GM19468 (cell line): ENCODE data around the gene KCNJ18.
"Not testable (repeated sequence)": the region's sequence is repeated elsewhere in the genome, so short reads cannot be mapped to it uniquely, and the experiment has no call there.

Experiments
- ATAC-seq: cut with Tn5 transposase; IDR thresholded peaks from one replicate; pipeline ENCODE4 v1.9.1; 2021; ENCODE audit warnings: mild to moderate bottlenecking, moderate library complexity, moderate number of reproducible peaks; ENCODE audit not compliant: unreplicated experiment; ENCODE audit errors: extremely low read depth

Gene KCNJ18

GRCh38 chr17:21670361-21671155 is 21.8 kb upstream of the KCNJ18 start:
- not testable (repeated sequence) for ATAC-seq

- not testable (repeated sequence) for ATAC-seq
These were observed 20.9 kb upstream of the KCNJ18 start for GRCh38 chr17:21671437-21671836.

- not testable (repeated sequence) for ATAC-seq
These were observed 20.5 kb upstream of the KCNJ18 start for GRCh38 chr17:21671871-21672270.

DNA sequence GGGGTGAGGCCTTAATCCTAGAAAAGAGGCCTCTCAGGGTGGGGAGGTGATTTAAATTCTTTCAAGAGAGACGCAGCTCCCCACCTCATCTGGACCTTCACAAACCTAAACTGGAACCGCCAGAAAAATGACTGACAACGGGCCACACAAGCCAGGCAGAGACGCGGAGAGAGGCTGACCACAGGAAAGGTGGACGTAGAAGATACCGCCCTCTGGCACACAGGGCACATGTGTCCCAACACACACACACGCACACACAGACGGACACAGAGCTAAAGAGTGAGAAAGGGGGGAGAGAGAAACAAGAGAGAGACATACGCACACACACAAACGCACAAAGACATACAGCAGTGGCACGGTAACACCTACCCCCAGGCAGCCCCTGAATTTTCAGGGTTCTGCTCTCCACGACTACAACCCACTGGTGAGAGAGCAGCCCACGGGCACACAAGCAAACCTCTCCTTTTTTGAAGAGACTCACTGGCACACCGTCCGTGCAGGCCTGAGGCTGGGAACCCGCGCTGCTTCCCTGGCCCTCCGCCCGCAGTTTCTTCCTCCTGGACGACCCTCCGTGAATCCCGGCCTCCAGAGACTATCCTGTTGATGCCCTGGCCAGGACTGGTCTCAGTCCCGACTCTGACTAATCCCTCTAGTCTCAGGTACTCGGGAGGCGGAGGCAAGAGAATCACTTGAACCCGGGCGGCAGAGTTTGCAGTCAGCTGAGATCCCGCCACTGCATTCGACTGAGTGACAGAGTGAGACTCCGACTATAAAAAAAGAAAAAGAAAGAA is 18.7 kb upstream of the KCNJ18 start:
- not testable (repeated sequence) for ATAC-seq

GRCh38 chr17:21674242-21674731 is 18.0 kb upstream of the KCNJ18 start:
- ATAC-seq = no peak

- ATAC-seq = not testable (repeated sequence)
These were observed 17.2 kb upstream of the KCNJ18 start for GRCh38 chr17:21674891-21675738.

- not testable (repeated sequence) for ATAC-seq
These were observed 16.6 kb upstream of the KCNJ18 start for GRCh38 chr17:21675739-21676130.

DNA sequence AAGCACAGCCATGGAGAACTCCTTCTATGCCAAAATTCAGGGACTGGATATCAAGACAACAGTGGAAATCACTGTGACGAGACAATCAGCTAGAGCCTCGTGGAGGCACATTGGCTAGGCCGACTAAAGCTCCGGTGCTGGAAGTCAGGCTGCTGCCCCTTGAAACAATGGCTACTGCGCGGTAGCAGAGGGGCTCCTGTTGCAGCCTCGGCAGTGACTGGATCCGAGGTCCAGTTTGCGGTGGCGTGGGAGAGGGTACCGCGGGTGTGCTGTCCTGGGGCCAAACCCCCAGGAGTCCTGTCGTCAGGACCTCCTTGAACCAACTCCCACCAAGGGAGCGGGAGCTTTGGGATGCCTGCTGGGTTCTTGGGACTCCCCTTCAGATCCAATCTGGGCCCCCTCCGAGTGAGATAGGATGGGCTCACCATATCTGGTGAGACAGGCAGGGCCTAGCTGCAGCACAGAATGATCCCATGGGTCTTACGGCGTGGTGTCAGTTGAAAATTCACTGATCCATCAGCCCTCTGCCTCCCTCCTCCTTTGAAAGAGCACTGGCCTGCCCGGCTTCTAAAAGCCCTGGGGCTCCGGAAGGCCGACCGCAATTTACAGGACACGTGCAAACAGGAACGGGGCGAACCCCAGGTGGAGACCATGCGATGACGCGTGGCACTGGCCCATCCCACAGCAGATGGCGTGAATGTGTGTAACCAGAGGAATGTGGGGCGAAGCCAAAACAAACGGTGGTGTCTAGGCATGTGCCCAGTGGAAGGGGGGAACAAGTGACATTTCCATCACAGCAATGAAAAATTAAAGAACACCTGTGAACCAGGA is 15.8 kb upstream of the KCNJ18 start:
- no peak for ATAC-seq

GRCh38 chr17:21677126-21677910 is 15.0 kb upstream of the KCNJ18 start:
- no peak for ATAC-seq

DNA sequence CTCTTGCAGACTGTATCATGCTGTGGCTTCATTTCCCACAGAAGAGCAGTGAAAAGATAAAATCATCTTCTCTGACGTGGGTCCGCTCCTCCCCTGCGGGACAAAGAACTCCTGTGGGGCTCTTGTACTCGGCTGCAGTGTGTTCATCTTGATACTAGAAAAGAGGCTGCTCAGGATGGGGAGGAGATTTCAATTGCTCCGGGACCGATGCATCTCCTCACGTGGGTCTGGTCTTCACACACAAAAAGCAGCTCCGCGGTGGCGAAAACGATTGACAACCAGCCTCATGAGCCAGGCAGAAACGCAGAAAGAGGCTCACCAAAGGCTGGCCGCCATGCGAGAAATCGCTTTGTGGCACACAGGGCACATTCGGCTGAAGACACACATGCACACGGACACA is 14.4 kb upstream of the KCNJ18 start:
- ATAC-seq = no peak

- no peak for ATAC-seq
These were observed 13.8 kb upstream of the KCNJ18 start for GRCh38 chr17:21678393-21679081.

- no peak for ATAC-seq
These were observed 12.8 kb upstream of the KCNJ18 start for GRCh38 chr17:21679256-21680146.

DNA sequence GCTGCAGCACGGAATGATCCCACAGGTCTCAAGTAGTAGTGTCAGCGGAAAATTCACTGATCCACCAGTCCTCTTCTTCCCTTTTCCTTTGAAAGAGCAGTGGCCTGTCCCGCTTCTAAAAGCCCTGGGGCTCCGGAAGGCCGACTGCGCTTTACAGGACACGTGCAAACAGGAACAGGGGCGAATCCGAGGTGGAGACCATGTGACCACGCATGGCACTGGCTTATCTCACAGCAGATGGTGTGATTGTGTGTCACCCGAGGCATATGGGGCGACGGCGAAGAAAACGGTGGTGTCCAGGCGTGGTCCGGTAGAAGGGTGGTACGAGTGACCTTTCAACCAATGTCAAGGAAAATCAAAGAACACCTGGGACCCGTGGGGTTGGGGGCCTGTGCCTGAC is 12.0 kb upstream of the KCNJ18 start:
- no peak for ATAC-seq

DNA sequence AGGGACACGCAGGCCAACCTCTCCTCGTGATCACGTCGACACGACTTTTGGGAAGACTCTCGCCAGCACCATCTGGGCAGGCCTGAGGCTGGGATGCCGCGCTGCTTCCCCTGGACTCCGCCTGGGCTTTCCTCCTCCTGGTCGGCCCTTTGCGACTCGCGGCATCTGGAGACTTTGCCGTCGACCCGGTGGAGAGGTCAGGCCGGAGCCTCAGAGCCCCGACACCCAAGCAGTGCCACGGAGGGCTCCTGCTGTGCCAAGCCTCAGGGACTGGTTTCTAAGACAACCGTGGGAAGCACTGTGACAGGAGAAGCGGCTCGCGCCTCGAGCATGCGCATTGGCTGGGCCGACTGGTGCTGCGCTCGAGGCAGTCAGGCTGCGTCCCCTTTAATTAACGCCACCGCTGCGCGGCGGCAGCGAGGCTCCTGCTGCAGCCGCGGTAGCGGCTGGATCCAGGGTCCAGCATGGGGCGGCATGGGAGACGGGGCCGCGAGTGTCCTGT is 11.4 kb upstream of the KCNJ18 start:
- ATAC-seq = not testable (repeated sequence)

DNA sequence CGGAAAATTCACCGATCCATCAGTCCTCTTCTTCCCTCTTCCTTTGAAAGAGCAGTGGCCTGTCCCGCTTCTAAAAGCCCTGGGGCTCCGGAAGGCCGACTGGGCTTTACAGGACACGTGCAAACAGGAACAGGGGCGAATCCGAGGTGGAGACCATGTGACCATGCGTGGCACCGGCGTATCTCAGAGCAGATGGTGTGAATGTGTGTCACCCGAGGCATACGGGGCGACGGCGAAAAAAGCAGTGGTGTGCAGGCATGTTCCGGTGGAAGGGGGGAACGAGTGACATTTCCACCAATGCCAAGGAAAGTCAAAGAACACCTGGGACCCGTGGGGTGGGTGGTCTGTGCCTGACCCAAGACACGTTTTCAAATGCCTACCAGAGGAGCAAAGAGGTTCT is 10.7 kb upstream of the KCNJ18 start:
- not testable (repeated sequence) for ATAC-seq

- not testable (repeated sequence) for ATAC-seq
These were observed 10.2 kb upstream of the KCNJ18 start for GRCh38 chr17:21682130-21682529.

DNA sequence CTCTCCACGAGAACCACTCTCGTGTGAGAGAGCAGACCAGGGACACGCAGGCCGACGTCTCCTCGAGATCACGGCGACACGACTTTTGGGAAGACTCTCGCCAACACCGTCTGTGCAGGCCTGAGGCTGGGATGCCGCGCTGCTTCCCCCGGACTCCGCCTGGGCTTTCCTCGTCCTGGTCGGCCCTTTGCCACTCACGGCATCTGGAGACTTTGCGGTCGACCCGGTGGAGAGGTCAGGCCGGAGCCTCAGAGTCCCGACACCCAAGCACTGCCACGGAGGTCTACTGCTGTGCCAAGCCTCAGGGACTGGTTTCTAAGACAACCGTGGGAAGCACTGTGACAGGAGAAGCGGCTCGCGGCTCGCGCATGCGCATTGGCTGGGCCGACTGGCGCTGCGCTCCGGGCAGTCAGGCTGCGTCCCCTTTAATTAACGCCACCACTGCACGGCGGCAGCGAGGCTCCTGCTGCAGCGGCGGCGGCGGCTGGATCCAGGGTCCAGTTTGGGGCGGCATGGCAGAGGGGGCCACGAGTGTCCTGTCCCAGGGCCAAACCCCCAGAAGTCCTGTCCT is 9.1 kb upstream of the KCNJ18 start:
- ATAC-seq = not testable (repeated sequence)
